H7 (cell line): ENCODE measurements around the gene FRMD6. TPM values are rescaled to one million over a fixed set of nuclear protein-coding genes. Genes with fewer than 3 reads are reported as not detected.

Source experiments
- DNase-seq: peaks from one replicate; pipeline ENCODE4 v3.0.0; 2012
- H3K27me3 ChIP-seq: 2 replicates; pipeline ENCODE4 v1.6.0; 2011; ENCODE audit warnings: mild to moderate bottlenecking, low read length; ENCODE audit not compliant: control insufficient read depth, insufficient read depth
- H3K36me3 ChIP-seq: replicated peaks from 2 replicates; pipeline ENCODE4 v1.5.1; 2011; ENCODE audit warnings: low read length; ENCODE audit not compliant: control insufficient read depth, insufficient read depth
- H3K4me3 ChIP-seq: 2 replicates; pipeline ENCODE4 v1.5.1; 2011; ENCODE audit warnings: low read depth, mild to moderate bottlenecking, control low read depth, low read length, moderate library complexity; ENCODE audit not compliant: insufficient read depth
- total RNA-seq: library from RNA; depleted of rRNA; stranded (reverse); fragments of >200 nt; shearing (Covaris generic); gene quantifications from 2 replicates; pipeline ENCODE4 v1.2.3, GENCODE V29; 2014; rRNA removed

Gene FRMD6
- total RNA-seq, 1 experiment from 2014 or later: 17.4 TPM

DNA sequence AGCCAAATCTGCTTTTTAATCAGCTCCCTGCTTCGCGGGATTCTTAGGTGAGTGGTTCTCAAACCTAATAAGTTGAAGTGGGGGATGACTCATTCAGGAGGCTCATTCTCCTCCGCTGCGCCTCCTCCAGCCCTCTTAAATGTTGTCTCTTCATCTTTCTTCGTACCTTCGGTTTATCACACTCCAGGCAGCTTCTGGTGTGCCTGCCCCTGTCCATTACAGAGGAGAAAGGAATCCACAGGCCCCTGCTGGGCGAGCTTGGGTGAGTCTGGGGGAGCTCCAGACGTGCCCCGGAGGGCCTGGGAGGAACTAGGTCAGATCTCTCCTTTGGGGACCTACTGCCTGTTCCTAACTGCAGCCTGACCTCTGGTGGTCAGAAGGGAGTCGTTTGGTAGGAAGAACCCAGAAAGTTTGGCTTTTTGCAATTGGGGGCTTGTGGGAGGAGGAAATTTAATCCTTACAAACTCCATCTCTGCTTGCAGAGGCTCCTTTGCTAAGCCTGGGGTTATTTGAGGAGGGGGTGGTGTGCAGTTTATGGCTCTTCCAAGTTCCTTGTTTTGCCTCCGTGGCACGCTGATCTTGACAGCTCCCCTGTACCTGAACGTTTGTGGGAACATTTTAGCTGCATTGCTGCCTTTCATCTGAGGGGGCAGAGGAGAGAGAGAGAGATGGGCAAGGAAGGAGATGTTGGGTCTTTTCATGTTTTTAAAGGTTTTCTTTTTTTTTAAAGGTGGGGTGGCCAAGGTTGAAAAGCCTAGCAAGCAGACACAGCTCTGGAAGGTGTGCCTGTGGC is 124.6 kb downstream of the FRMD6 start:
- DNase-seq: peak; percentile 91
- Histone ChIP-seq H3K27me3 (no peaks in the 10 kb centered on the region; the same call in none of the 2 replicates), H3K4me3 (no peak overlapping the region), H3K36me3 (no peaks in the 10 kb centered on the region)

DNA sequence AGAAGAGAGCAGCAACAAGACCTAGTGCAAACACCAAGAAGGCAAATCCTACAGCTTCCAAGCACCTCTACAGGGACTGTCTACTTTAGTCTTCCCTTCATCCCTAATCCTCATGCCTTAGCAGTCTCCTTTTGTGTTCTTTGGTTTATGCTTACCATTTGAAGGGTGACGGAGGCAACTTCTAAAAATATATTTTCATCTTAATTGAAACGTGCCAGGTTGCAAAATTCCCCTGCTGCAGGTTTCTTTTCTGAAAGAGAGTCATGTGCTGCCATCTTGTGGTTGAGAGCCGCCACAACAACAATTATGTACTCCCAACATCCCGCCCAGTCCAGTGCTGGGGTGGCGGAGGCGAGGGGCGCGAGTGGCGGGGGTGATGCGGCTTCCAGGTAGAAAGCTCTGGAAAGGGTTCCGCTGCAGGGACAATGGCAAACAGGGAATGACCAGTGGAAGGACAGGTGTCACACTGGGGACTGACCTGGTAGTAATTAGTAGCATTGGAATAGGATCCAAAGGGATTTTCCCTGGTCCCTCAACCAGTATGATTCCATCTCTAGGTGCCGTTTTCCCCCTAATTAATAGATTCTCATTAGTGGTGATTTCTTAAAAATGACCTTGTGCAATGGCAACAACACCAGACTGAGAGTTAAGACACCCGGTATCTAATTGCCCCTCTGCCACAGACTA is 128.4 kb downstream of the FRMD6 start:
- no peaks in the 10 kb centered on the region for H3K36me3 ChIP-seq
- H3K4me3 ChIP-seq: no peak overlapping the region
- peak; percentile 87 for DNase-seq
- no peaks in the 10 kb centered on the region; the same call in none of the 2 replicates for H3K27me3 ChIP-seq

Other genes starting within 250 kb of the FRMD6 start
- 4.7 and 5.9 TPM in 2 replicates for gene GNG2, start 208.7 kb downstream of the FRMD6 start, total RNA-seq